Measurements from ENCODE around the gene DNAJC3.

GRCh38 chr13:95627590-95627989 lies 49.3 kb upstream of the DNAJC3 start:
- TF ChIP-seq EZH2 (IDR thresholded peaks at IDR 0.05; ENCODE audit: insufficient read depth, low read length) (no peak), CTCF (IDR thresholded peaks at IDR 0.05; ENCODE audit: insufficient read depth, low read depth, low read length) (no peak)
